GM18511 (cell line): Measurements from ENCODE around the gene FAM81B.

Source experiments
- ATAC-seq: cut with Tn5 transposase; IDR thresholded peaks from one replicate; pipeline ENCODE4 v1.9.1; 2021; ENCODE audit warnings: mild to moderate bottlenecking, moderate library complexity; ENCODE audit not compliant: unreplicated experiment

The FAM81B gene

GRCh38 chr5:95454536-95454935 is 63.4 kb downstream of the FAM81B start:
- no peak for ATAC-seq

GRCh38 chr5:95460665-95461064 is 69.5 kb downstream of the FAM81B start:
- ATAC-seq: no peak

GRCh38 chr5:95471487-95471886 is 80.3 kb downstream of the FAM81B start:
- ATAC-seq: no peak

DNA sequence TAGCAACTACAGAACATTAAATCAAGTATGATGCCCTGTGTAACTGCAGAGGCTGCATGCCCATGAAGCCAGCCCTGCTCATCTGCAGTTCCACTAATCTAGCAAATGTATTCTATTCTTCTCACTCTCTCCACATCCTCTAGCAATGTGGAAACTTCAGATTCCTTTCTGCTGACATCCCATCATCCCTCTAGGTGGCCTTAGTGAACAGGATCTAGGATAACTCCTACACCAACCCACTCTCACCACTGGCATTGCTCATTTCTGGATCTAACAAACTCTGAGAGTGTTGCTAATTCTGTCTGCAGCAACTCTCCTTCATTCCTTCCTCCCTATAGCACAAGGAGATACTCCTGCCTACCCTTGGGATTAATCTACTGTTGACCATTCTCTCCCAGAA is 80.8 kb downstream of the FAM81B start:
- no peak for ATAC-seq

DNA sequence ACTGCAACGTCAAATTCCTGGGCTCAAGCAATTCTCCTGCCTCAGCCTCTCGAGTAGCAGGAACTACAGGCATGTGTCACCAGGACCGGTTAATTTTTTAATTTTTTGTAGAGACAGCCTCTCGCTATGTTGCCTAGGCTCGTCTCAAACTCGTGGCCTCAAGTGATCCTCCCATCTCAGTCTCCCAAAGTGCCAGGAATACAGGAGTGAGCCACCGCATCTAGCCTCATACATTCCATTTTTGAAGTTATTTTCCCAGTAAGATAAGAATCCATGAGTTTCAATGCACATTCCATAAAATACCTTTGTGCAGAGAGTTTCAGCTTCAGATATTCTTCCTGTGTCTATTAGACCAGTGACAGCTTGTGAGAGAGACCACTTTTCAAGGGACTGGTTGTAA is 93.3 kb downstream of the FAM81B start:
- ATAC-seq: no peak

- no peak for ATAC-seq
Observed at GRCh38 chr5:95486191-95486590, 95.0 kb downstream of the FAM81B start.

DNA sequence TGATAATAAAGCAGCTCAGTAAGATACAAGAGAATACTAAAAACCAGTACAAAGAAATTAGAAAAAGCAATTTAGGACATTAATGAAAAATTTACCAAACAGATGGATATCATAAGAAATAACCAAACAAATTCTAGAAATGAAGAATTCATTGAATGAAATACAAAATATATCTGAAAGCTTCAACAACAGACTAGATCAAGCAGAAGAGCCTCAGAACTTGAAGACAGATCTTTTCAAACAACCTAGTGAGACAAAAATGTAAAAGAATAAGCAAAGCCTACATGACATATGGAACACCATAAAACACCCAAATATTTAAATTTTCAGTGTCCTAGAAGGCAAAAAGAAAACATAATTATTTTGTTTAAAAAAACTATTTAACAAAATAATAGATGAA is 96.7 kb downstream of the FAM81B start:
- no peak for ATAC-seq
